HEK293T (cell line): ENCODE results near the gene CCSER1.
"Not testable (repeated sequence)": the region's sequence is repeated elsewhere in the genome, so short reads cannot be mapped to it uniquely, and the experiment has no call there.

Experiments used
- CTCF ChIA-PET: fragments of 350-600 bp; formaldehyde crosslinking; extraction: SDS; loops from one replicate; lab custom pipeline; 2021; ENCODE audit warnings: antibody characterized with exemption, inconsistent platforms; lab: Yijun Ruan, JAX
- POLR2A ChIA-PET: fragments of 350-600 bp; formaldehyde crosslinking; extraction: SDS; loops from one replicate; lab custom pipeline; 2020; ENCODE audit warnings: antibody characterized with exemption, inconsistent platforms; lab: Yijun Ruan, JAX
- DNase-seq: peaks from one replicate; pipeline ENCODE4 v3.0.0; 2012; ENCODE audit warnings: mixed read lengths; ENCODE audit errors: extremely low spot score
- ARNT ChIP-seq: fragments of 450-650 bp; IDR thresholded peaks from 2 replicates; pipeline ENCODE4 v1.6.1; 2017; ENCODE audit warnings: mild to moderate bottlenecking
- BHLHE40 ChIP-seq: fragments of 450-650 bp; IDR thresholded peaks from 2 replicates; pipeline ENCODE4 v1.6.1; 2016; ENCODE audit warnings: mild to moderate bottlenecking, moderate library complexity, borderline replicate concordance
- CTBP1 ChIP-seq: fragments of 450-650 bp; IDR thresholded peaks from 2 replicates; pipeline ENCODE4 v1.6.1; 2016; ENCODE audit warnings: borderline replicate concordance
- ELF4 ChIP-seq: fragments of 450-650 bp; IDR thresholded peaks from 2 replicates; pipeline ENCODE4 v1.6.1; 2017; ENCODE audit warnings: antibody characterized with exemption
- FOXA1 ChIP-seq: fragments of 450-650 bp; IDR thresholded peaks from 2 replicates; pipeline ENCODE4 v1.6.1; 2016; ENCODE audit warnings: mild to moderate bottlenecking
- FOXK2 ChIP-seq: fragments of 450-650 bp; IDR thresholded peaks from 2 replicates; pipeline ENCODE4 v1.6.1; 2016; ENCODE audit warnings: mild to moderate bottlenecking
- FOXM1 ChIP-seq: fragments of 450-650 bp; IDR thresholded peaks from 2 replicates; pipeline ENCODE4 v1.6.1; 2017; ENCODE audit warnings: mild to moderate bottlenecking, borderline replicate concordance
- HDGF ChIP-seq: fragments of 450-650 bp; IDR thresholded peaks from 2 replicates; pipeline ENCODE4 v1.6.1; 2017; ENCODE audit warnings: antibody characterized with exemption, borderline replicate concordance
- L3MBTL2 ChIP-seq: fragments of 450-650 bp; conservative IDR thresholded peaks from 2 replicates; pipeline ENCODE4 v1.6.1; 2016; ENCODE audit warnings: mild to moderate bottlenecking
- LEF1 ChIP-seq: fragments of 450-650 bp; IDR thresholded peaks from 2 replicates; pipeline ENCODE4 v1.6.1; 2017; ENCODE audit warnings: mild to moderate bottlenecking, borderline replicate concordance
- NFRKB ChIP-seq: fragments of 450-650 bp; IDR thresholded peaks from 2 replicates; pipeline ENCODE4 v1.6.1; 2016; ENCODE audit warnings: mild to moderate bottlenecking, moderate library complexity
- SP1 ChIP-seq: fragments of 450-650 bp; IDR thresholded peaks from 2 replicates; pipeline ENCODE4 v1.6.1; 2017
- SUZ12 ChIP-seq: fragments of 450-650 bp; IDR thresholded peaks from 2 replicates; pipeline ENCODE4 v1.6.1; 2016; ENCODE audit warnings: mild to moderate bottlenecking
- TARDBP ChIP-seq: fragments of 450-650 bp; IDR thresholded peaks from 2 replicates; pipeline ENCODE4 v1.6.1; 2016
- ZNF384 ChIP-seq: fragments of 450-650 bp; IDR thresholded peaks from 2 replicates; pipeline ENCODE4 v1.6.1; 2016
- TF ChIP-seq, protein P1 (sequence below): fragments of 450-650 bp; IDR thresholded peaks from 2 replicates; pipeline ENCODE4 v1.6.1; 2016

Gene CCSER1

DNA sequence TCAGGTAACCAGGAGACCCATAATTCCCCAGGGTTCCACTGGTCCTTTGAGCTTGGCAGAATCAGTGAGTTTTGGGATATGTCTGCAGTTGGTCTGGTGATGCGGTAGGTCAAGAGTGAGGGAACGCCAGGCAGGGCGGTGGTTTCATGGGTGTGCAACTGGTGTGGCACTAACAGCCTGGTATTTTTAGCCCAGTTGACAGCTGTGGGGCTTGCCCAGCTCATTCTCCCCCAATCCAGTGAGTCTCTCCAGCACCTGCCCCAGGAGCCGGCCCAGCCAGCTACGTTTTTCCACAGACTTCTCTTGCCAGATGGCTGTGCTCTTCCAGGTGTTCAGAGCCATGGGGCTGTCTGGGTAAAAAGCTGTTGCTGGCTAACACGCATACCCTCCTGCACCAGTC lies 1019.9 kb downstream of the CCSER1 start:
- TF ChIP-seq ELF4 (no peak), FOXA1 (no peak), HDGF (no peak), LEF1 (no peak), NFRKB (no peak), L3MBTL2 (no peak), SUZ12 (no peak), FOXK2 (no peak), FOXM1 (no peak), TARDBP (no peak), ARNT (no peak), ZNF384 (no peak), SP1 (no peak), CTBP1 (no peak), BHLHE40 (no peak)
- TF ChIP-seq, protein P1, sequence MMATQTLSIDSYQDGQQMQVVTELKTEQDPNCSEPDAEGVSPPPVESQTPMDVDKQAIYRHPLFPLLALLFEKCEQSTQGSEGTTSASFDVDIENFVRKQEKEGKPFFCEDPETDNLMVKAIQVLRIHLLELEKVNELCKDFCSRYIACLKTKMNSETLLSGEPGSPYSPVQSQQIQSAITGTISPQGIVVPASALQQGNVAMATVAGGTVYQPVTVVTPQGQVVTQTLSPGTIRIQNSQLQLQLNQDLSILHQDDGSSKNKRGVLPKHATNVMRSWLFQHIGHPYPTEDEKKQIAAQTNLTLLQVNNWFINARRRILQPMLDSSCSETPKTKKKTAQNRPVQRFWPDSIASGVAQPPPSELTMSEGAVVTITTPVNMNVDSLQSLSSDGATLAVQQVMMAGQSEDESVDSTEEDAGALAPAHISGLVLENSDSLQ = no peak
- ChIA-PET CTCF (no interaction called here), POLR2A (no interaction called here)
- DNase-seq = no peak

DNA sequence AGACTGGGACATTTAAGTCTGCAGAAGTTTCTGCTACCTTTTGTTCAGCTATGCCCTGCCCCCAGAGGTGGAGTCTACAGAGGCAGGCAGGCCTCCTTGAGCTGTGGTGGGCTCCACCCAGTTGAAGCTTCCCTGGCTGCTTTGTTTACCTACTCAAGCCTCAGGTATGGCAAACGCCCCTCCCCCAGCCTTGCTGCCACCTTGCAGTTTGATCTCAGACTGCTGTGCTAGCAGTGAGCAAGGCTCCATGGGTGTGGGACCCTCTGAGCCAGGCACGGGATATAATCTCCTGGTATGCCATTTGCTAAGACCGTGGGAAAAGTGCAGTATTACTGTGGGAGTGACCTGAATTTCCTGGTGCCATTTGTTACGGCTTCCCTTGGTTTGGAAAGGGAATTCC lies 1026.8 kb downstream of the CCSER1 start:
- POLR2A ChIA-PET, DNase-seq, CTCF ChIA-PET: not testable (repeated sequence)

DNA sequence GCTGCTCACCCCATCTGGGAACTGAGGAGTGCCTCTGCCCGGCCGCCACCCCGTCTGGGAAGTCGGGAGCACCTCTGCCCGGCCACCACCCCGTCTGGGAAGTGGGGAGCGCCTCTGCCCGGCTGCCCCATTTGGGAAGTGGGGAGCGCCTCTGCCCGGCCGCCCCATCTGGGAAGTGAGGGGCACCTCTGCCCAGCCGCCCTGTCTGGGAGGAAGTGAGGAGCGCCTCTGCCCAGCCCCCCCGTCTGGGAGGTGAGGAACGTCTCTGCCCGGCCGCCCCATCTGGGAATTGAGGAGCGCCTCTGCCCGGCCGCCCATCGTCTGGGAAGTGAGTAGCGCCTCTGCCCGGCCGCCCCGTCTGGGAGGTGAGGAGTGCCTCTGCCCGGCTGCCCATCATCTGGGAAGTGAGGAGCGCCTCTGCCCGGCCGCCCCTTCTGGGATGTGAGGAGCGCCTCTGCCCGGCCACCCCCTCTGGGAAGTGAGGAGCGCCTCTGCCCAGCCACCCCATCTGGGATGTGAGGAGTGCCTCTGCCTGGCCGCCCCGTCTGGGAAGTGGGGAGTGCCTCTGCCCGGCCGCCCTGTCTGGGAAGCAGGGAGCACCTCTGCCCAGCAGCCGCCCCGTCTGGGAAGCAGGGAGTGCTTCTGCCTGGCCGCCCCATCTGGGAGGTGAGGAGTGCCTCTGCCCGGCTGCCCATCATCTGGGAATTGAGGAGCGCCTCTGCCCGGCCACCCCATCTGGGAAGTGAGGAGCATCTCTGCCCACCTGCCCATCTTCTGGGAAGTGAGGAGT lies 1040.9 kb downstream of the CCSER1 start:
- DNase-seq, CTCF ChIA-PET, POLR2A ChIA-PET: not testable (repeated sequence)

DNA sequence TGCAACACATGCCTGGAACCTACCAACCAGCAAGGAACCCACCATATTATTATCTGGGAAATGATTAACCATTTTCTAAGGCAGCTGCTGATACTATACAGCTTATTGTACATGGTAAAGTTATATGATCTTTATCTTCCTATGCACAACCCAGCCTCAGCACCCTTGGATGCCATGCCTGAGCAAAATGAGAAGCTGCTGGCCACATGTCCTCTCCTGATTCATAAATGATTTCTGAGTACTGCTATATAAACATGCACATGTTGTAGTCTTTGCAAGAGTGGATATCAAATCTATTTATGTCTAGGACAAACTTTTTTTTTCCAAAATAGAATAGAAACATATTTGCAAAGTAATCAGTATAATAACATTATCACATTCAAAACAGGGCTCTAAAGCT lies 1043.6 kb downstream of the CCSER1 start:
- TF ChIP-seq BHLHE40 (no peak), SUZ12 (no peak), ELF4 (no peak), TARDBP (no peak), ZNF384 (no peak), NFRKB (no peak), HDGF (no peak), FOXA1 (no peak), FOXK2 (no peak), FOXM1 (no peak), L3MBTL2 (no peak), CTBP1 (no peak)
- TF ChIP-seq, protein P1 = no peak
- DNase-seq = no peak
- ChIA-PET POLR2A (no interaction called here), CTCF (no interaction called here)

DNA sequence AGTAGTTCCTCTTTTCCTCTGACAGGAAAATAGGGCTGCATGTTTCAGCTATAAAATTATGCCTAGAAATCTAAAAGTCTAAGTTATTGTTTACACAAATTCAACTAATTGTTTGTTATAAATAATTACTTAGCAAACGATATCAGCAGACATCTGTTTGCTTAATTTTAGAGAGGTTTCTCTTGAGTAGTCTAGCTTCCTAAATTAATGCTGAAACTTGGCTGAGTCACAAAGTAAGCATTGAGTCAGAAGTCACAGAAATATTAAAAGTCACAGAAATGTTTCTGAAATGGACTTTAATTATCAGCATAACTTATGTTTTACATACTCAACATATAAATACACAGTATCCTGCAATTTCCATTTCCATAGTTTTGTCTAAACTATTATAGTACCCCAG lies 1044.0 kb downstream of the CCSER1 start:
- ChIA-PET CTCF (no interaction called here), POLR2A (no interaction called here)
- DNase-seq = no peak
- no peak for TF ChIP-seq HDGF
- no peak for TF ChIP-seq FOXM1
- no peak for TF ChIP-seq CTBP1
- TF ChIP-seq ZNF384 = no peak
- no peak for TF ChIP-seq NFRKB
- no peak for TF ChIP-seq ARNT
- TF ChIP-seq SUZ12 = no peak
- TF ChIP-seq SP1 = no peak
- TF ChIP-seq FOXK2 = no peak
- TF ChIP-seq BHLHE40 = no peak
- no peak for TF ChIP-seq L3MBTL2
- TF ChIP-seq FOXA1 = no peak
- no peak for TF ChIP-seq LEF1

DNA sequence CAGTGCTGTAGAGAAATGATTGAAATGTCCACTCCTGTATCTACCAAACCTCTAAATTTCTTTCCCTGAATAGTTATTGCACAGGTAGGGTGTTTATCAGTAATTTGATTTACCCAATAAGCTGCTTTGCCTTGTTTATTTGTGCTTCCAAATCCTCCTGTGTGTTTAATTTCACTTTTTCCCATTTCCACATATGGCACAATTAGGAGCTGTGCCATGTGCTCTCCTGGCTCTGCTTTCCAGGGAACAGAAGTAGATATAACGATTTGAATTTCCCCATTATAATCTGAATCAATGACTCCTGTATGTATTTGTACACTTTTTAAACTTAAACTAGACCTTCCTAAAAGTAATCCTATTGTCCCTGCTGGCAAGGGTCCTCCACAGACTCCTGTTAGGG lies 1057.9 kb downstream of the CCSER1 start:
- DNase-seq, POLR2A ChIA-PET, CTCF ChIA-PET: not testable (repeated sequence)

DNA sequence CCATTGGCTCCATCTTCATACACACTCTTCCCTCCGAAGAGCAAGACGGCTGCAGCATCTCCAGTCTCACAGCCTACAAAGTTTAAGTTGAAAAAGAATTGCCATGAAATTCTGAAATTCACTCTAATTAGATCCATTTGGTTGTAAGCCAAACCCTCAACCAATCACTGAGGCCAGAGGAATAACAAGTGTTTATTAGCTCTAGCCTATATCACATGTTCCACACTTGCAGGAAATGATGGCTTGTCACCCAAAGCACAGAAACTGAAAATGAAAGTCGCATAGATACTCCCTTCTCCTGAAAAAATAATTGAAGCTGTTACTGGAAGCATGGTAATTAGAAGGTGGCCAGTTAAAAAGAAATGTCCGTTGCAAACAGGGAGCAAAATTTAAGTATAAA lies 1071.8 kb downstream of the CCSER1 start:
- ChIA-PET POLR2A (no interaction called here), CTCF (no interaction called here)
- TF ChIP-seq L3MBTL2 (no peak), ZNF384 (no peak), FOXK2 (no peak), LEF1 (no peak), NFRKB (no peak)
- DNase-seq = no peak

DNA sequence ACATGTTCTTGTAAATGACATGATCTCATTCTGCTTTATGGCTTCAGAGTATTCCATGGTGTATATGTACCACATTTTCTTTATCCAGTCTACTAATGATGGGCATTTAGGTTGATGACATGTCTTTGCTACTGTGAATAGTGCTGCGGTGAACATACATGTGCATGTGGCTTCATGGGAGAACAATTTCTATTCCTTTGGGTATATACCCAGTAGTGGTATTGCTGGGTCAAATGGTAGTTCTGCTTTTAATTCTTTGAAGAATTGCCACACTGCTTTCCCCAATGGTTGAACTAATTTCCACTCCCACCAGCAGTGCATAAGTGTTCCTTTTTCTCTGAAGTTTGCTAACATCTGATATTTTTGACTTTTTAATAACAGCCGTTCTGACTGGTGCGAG lies 1080.3 kb downstream of the CCSER1 start:
- CTCF ChIA-PET = no interaction called here
- TF ChIP-seq, protein P1 = no peak
- TF ChIP-seq CTBP1 (no peak), ELF4 (no peak), L3MBTL2 (no peak)
- POLR2A ChIA-PET = no interaction called here
- DNase-seq = no peak
